Measurements from ENCODE around the gene SLC44A2.

The SLC44A2 gene

GRCh38 chr19:10680545-10681135, 55.3 kb downstream of the SLC44A2 start:
- peaks cover 92% of the 10 kb centered on the region for H3K36me3 Mint-ChIP-seq (ENCODE audit: insufficient read depth)
- H3K4me3 Mint-ChIP-seq: no peak overlapping the region
- no peaks in the 10 kb centered on the region for H3K4me1 Mint-ChIP-seq
- ATAC-seq (replicated peaks; ENCODE audit: extremely low read depth, poor library complexity, severe bottlenecking) (no peak), DNase-seq (ENCODE audit: low spot score in 2 of 2) (no peak)
- no peaks in the 10 kb centered on the region for H3K27me3 Mint-ChIP-seq
- H3K27ac Mint-ChIP-seq (ENCODE audit: low read depth): peak overlapping the region; percentile 71
- H3K9me3 Mint-ChIP-seq: no peaks in the 10 kb centered on the region

- no peak for ATAC-seq (replicated peaks; ENCODE audit: extremely low read depth, poor library complexity, severe bottlenecking)
- H3K27me3 Mint-ChIP-seq: no peaks in the 10 kb centered on the region
- no peaks in the 10 kb centered on the region for H3K4me1 Mint-ChIP-seq
- H3K27ac Mint-ChIP-seq (ENCODE audit: low read depth): no peak overlapping the region
- no peak for DNase-seq (ENCODE audit: low spot score in 2 of 2)
- H3K4me3 Mint-ChIP-seq: no peak overlapping the region
- peaks cover 89% of the 10 kb centered on the region for H3K36me3 Mint-ChIP-seq (ENCODE audit: insufficient read depth)
- H3K9me3 Mint-ChIP-seq: no peaks in the 10 kb centered on the region
Observed at GRCh38 chr19:10681658-10682057, 56.3 kb downstream of the SLC44A2 start.

GRCh38 chr19:10682397-10683063, 57.2 kb downstream of the SLC44A2 start:
- Mint-ChIP-seq H3K4me3 (no peak overlapping the region), H3K9me3 (no peaks in the 10 kb centered on the region), H3K36me3 (ENCODE audit: insufficient read depth) (peaks cover 85% of the 10 kb centered on the region), H3K27ac (ENCODE audit: low read depth) (peak overlapping the region; percentile 35), H3K4me1 (no peaks in the 10 kb centered on the region), H3K27me3 (no peaks in the 10 kb centered on the region)
- ATAC-seq (replicated peaks; ENCODE audit: extremely low read depth, poor library complexity, severe bottlenecking): no peak
- no peak for DNase-seq (ENCODE audit: low spot score in 2 of 2)

DNA sequence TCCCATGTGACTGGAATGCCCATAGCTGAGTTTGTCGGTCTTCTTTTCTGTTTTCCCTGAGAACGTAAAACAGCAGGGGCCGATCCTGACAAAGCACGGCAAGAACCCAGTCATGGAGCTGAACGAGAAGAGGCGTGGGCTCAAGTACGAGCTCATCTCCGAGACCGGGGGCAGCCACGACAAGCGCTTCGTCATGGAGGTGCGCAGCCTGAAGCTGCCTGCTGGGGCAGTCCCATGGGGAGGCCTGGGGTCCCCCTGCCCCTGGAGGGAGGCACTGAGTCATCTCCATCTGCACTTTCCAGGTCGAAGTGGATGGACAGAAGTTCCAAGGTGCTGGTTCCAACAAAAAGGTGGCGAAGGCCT, 57.7 kb downstream of the SLC44A2 start:
- H3K4me1 Mint-ChIP-seq: no peaks in the 10 kb centered on the region
- H3K36me3 Mint-ChIP-seq (ENCODE audit: insufficient read depth): peaks cover 85% of the 10 kb centered on the region
- ATAC-seq (replicated peaks; ENCODE audit: extremely low read depth, poor library complexity, severe bottlenecking) (no peak), DNase-seq (ENCODE audit: low spot score in 2 of 2) (no peak)
- peak overlapping the region; percentile 35 for H3K27ac Mint-ChIP-seq (ENCODE audit: low read depth)
- no peaks in the 10 kb centered on the region for H3K27me3 Mint-ChIP-seq
- H3K4me3 Mint-ChIP-seq: no peak overlapping the region
- H3K9me3 Mint-ChIP-seq: no peaks in the 10 kb centered on the region

GRCh38 chr19:10683582-10683981, 58.2 kb downstream of the SLC44A2 start:
- ATAC-seq (replicated peaks; ENCODE audit: extremely low read depth, poor library complexity, severe bottlenecking): no peak
- no peaks in the 10 kb centered on the region for H3K27me3 Mint-ChIP-seq
- H3K36me3 Mint-ChIP-seq (ENCODE audit: insufficient read depth): peaks cover 80% of the 10 kb centered on the region
- H3K4me3 Mint-ChIP-seq: no peak overlapping the region
- no peaks in the 10 kb centered on the region for H3K9me3 Mint-ChIP-seq
- H3K4me1 Mint-ChIP-seq: no peaks in the 10 kb centered on the region
- H3K27ac Mint-ChIP-seq (ENCODE audit: low read depth): peak overlapping the region; percentile 35
- DNase-seq (ENCODE audit: low spot score in 2 of 2): no peak

- DNase-seq (ENCODE audit: low spot score in 2 of 2): no peak
- Mint-ChIP-seq H3K36me3 (ENCODE audit: insufficient read depth) (peaks cover 73% of the 10 kb centered on the region), H3K4me1 (no peaks in the 10 kb centered on the region), H3K9me3 (no peaks in the 10 kb centered on the region), H3K27ac (ENCODE audit: low read depth) (no peak overlapping the region), H3K4me3 (no peak overlapping the region), H3K27me3 (no peaks in the 10 kb centered on the region)
- ATAC-seq (replicated peaks; ENCODE audit: extremely low read depth, poor library complexity, severe bottlenecking): no peak
Observed at GRCh38 chr19:10685210-10685609, 59.9 kb downstream of the SLC44A2 start.

GRCh38 chr19:10686193-10686592, 60.8 kb downstream of the SLC44A2 start:
- Mint-ChIP-seq H3K36me3 (ENCODE audit: insufficient read depth) (peaks cover 69% of the 10 kb centered on the region), H3K27me3 (no peaks in the 10 kb centered on the region), H3K4me3 (no peak overlapping the region), H3K9me3 (no peaks in the 10 kb centered on the region), H3K27ac (ENCODE audit: low read depth) (no peak overlapping the region), H3K4me1 (no peaks in the 10 kb centered on the region)
- DNase-seq (ENCODE audit: low spot score in 2 of 2) (no peak), ATAC-seq (replicated peaks; ENCODE audit: extremely low read depth, poor library complexity, severe bottlenecking) (no peak)

DNA sequence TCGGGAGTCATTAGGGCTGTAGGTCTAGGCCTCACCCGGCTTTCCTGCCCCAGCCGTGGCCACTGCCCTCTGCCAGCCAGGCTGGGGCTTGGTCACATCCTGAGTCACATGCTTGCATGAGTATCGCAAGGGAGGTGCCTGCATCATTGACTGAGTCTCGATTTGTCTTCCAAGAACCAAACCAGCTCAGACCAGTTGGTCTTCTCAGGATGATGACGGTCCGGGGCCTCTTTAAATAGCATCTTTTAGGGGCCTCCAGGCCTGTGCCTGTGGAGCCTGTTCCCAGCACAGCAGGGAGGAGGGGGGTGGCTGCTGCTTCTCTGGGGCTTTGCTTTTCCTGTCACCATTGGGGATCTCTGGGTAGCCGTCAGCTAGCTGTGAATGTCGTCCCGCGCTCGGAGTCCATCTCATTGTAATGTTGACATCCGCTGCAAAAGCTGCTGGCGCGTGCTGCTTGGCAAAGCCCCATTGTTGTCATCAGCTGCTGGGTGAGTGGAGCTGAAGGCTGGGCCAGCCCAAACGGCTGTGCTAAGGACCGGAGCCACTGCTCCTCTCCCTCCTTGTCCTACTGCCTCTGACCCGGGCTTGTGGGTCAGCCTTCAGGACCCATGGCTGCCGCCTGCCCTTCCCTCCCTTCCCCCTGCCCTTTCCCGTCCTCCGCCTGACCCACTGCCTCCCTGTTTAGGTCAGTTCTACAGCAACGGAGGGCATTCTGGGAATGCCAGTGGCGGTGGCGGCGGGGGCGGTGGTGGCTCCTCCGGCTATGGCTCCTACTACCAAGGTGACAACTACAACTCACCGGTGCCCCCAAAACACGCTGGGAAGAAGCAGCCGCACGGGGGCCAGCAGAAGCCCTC, 61.5 kb downstream of the SLC44A2 start:
- H3K27ac Mint-ChIP-seq (ENCODE audit: low read depth): peak overlapping the region; percentile 59
- no peaks in the 10 kb centered on the region for H3K9me3 Mint-ChIP-seq
- H3K4me3 Mint-ChIP-seq: no peak overlapping the region
- H3K36me3 Mint-ChIP-seq (ENCODE audit: insufficient read depth): peaks cover 65% of the 10 kb centered on the region
- H3K27me3 Mint-ChIP-seq: no peaks in the 10 kb centered on the region
- no peak for DNase-seq (ENCODE audit: low spot score in 2 of 2)
- no peak for ATAC-seq (replicated peaks; ENCODE audit: extremely low read depth, poor library complexity, severe bottlenecking)
- H3K4me1 Mint-ChIP-seq: no peaks in the 10 kb centered on the region

- peaks cover 4% of the 10 kb centered on the region for H3K4me1 Mint-ChIP-seq
- ATAC-seq (replicated peaks; ENCODE audit: extremely low read depth, poor library complexity, severe bottlenecking) (no peak), DNase-seq (ENCODE audit: low spot score in 2 of 2) (no peak)
- no peak overlapping the region for H3K4me3 Mint-ChIP-seq
- H3K9me3 Mint-ChIP-seq: no peaks in the 10 kb centered on the region
- peak overlapping the region; percentile 59 for H3K27ac Mint-ChIP-seq (ENCODE audit: low read depth)
- no peaks in the 10 kb centered on the region for H3K27me3 Mint-ChIP-seq
- H3K36me3 Mint-ChIP-seq (ENCODE audit: insufficient read depth): peaks cover 64% of the 10 kb centered on the region
Observed at GRCh38 chr19:10687518-10688288, 62.4 kb downstream of the SLC44A2 start.

GRCh38 chr19:10688545-10689280, 63.4 kb downstream of the SLC44A2 start:
- ATAC-seq (replicated peaks; ENCODE audit: extremely low read depth, poor library complexity, severe bottlenecking): no peak
- H3K4me1 Mint-ChIP-seq: peaks cover 5% of the 10 kb centered on the region
- DNase-seq (ENCODE audit: low spot score in 2 of 2): no peak
- H3K4me3 Mint-ChIP-seq: no peak overlapping the region
- H3K27ac Mint-ChIP-seq (ENCODE audit: low read depth): peak overlapping the region; percentile 59
- no peaks in the 10 kb centered on the region for H3K27me3 Mint-ChIP-seq
- peaks cover 56% of the 10 kb centered on the region for H3K36me3 Mint-ChIP-seq (ENCODE audit: insufficient read depth)
- no peaks in the 10 kb centered on the region for H3K9me3 Mint-ChIP-seq

- Mint-ChIP-seq H3K36me3 (ENCODE audit: insufficient read depth) (peaks cover 40% of the 10 kb centered on the region), H3K4me3 (peak overlapping the region; percentile 2), H3K27ac (ENCODE audit: low read depth) (peak overlapping the region; percentile 56), H3K4me1 (peaks cover 8% of the 10 kb centered on the region), H3K9me3 (no peaks in the 10 kb centered on the region), H3K27me3 (no peaks in the 10 kb centered on the region)
- DNase-seq (ENCODE audit: low spot score in 2 of 2) (no peak), ATAC-seq (replicated peaks; ENCODE audit: extremely low read depth, poor library complexity, severe bottlenecking) (no peak)
Observed at GRCh38 chr19:10690341-10690781, 65.0 kb downstream of the SLC44A2 start.

Measured in central memory CD8-positive, alpha-beta T cell (primary cell).